NCI-H1105 (cell line): Measurements from ENCODE around the gene CHRNB4.

ENCODE experiments used
- DNase-seq: peaks from one replicate; lab custom pipeline; 2025; lab: John Stamatoyannopoulos, UW

Gene CHRNB4

DNA sequence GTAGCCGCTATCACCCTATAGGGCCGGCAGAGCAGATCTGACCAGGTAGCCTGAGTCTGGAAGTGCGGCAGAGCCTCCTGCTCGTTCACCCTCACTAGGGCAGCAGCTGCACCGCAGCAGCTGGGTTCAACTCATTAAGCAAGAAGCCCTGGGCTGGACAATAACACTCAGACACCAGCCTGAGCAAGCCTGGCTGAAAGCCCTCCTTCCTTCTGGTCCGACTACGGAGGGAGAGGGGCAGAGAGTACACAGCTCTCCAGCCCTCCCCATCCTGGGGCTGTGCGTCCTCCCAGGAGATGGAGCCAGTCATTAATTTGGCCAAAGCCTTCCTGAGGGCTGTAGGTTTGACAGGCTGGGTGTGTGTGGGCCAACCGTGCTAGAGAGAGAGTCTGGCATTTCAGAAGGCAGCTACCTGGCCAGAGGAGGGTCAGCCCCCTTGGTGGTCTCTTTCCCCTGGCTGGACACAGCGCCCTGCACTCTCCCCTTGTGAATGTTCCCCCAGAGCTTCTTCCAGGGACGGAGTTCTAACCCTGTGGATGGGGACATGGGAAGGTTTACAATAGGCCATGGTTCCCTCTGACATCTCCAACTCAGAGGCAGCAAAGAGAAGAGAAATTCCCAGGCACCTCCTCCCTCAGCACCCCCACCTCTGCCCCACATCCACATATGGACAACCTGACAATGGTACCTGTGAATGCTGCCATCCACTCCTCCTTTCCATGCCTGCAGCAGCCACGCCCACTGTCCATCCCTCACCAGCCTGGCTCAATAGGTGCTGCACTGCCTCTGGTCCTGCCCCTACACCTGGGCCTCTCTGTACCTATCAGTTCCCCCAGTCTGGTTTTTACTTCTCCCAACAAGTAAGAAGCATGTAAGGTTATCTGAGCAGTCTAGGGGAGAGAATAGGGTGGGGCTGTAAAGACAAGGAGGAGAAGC is 6.5 kb downstream of the CHRNB4 start:
- no peak for DNase-seq

DNA sequence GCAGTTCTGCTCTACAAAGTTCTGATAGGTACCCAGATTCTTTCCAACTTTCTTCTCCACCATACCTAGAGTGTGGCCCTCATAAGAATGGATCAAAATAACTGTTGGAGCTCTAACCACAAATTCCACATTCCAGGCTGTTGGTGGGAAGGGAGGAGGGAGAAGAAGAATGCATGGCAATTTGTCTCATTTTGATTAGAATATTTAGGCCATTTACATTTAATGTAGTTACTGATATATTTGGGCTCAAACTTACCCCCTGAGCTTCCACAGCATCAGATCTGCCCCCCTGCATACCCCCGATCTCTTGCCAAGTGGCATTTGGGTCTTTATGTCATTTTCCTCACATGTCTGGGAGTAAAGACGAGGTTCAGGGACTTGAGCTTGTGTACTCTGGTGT is 7.7 kb downstream of the CHRNB4 start:
- no peak for DNase-seq

DNA sequence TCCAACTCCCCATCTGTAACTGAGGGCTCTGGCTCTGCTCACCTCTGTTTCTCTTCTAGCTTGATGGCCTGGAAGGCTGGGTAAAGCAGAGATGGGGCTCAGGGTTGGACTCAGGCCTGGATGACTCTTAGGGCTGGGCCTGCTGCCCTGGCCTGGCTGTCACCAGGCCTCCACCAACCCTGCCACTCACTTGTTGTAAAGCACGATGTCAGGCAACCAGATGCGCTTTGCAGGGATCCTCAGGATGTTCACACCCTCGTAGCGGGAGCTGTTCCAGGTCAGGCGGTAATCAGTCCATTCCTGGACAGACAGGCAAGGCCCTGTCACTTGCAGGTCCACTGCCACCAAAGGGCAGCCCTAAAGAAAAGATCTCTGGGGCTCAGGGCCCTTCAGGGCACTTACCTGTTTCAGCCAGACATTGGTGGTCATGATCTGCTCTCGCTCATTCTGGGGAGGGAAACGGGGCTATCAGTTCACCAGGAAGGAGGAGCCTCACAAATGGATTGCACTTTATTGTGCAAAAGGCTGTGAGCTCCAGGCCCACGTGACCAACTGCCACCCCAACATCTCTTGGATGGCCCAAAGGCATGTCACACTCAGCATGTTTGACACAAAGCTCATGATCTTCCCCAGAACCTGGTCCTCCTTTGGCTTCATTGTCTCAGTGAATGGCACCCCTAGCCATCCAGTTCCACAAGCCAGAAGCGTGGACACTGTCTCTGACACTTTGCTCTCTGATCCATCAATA is 9.9 kb downstream of the CHRNB4 start:
- DNase-seq: no peak

DNA sequence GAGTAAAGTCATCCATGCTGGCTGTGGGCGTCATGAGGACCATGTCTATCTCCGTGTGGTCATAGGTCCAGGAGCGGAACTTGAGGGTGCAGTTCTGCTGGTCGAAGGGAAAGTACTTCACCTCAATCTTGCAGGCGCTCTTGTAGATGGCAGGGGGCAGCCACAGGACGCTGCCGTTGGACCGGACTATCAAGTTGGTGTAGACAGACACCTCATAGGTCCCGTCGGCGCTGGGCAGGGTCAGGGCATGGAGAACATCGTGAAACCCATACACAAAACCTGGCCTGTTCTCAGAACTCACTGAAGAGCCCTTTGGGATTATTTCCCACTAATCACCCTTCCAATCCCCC is 11.3 kb downstream of the CHRNB4 start:
- no peak for DNase-seq

DNA sequence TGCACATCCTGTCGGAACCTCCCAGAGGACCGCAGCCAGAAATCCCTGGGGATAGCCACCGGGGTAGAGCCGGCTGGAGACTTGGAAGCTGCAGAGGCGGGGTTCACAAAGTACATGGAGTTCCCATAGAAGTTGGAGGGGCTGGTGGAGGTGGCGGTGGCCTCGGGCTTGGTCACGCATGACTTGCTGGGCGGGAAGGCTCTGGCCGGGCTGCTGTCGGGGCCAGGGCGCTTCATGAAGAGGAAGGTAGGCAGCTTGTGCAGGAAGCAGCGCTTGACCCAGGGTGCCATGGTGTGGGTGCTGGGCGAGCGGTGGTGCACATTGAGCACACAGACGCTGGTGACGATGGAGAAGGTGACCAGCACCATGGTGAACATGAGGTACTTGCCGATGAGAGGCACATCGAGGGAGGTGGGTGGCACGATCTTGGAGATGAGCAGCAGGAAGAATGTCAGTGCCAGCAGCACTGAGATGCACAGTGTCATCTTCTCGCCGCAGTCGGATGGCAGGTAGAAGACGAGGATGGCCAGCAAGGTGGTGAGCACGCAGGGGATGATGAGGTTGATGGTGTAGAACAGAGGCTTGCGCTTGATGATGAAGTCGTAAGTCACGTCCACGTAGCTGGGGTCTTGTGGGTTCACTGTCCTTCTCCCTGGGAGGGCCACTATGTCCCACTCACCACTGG is 11.8 kb downstream of the CHRNB4 start:
- no peak for DNase-seq

DNA sequence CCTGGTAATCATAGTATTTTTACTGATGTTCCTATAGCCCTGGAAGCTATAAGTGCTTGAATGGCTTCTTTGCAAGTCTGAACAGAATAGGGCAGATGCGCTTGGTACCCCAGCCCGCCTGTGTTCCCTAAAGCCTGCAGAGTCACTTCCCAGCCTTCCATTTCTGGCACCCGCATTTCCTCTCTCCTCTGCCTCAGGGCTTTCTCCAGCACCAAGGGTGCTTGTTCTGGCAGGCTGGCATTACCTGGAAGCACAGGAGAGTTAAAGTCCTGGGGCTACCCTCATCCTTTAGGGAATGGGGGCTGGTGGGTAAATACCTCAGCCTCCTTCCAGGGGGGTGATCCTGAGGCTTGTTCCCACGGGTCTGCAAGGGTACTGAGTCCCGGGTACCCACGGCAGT is 12.8 kb downstream of the CHRNB4 start:
- no peak for DNase-seq

DNA sequence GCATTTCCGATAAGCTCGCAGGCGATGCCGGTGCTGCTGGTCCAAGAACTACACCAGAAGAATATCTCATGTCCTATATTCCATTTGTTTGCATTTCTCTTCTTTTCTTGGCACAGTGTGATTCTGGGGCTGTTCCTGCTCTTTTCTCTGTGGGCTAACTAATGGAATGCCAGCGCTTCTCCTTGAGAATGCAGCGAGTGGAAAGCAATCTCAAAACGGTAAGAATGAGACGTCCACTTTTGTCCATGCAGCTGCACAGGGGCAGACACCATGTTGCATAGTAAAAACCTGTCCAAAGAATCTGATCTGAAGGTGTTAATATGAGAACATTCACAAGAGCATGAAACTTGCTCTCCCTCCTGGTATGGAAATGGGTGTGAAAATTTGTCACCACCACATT is 13.7 kb downstream of the CHRNB4 start:
- DNase-seq: no peak

DNA sequence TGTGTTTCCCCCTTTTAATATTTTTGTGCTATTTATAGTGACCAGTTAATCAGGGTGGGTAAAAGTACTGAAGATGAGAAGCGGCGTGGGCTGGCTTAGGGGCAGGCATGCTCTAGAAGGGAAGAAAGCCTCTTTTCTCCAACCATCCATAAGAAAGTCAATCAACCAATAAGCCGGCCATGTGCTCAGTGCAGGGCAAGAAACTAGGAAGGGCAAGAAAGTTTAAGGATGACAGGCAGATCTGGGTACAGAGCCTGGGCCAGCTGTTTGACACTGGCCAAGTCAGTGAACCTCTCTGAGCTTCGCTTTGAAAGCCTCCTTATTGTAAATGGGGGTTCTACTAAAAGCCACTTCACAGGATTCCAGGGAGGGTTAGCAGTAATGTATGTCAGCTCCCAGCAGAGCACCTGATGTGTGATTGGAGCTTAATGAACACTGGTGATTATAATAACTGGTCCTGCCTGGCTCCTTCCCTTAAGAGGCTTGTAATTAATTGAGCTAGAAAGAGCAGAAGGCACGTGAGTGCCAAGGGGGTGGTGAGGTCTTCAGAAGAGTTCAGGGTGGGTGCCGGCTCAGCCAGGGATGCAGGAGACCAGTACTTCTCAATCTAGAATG is 14.5 kb downstream of the CHRNB4 start:
- no peak for DNase-seq

DNA sequence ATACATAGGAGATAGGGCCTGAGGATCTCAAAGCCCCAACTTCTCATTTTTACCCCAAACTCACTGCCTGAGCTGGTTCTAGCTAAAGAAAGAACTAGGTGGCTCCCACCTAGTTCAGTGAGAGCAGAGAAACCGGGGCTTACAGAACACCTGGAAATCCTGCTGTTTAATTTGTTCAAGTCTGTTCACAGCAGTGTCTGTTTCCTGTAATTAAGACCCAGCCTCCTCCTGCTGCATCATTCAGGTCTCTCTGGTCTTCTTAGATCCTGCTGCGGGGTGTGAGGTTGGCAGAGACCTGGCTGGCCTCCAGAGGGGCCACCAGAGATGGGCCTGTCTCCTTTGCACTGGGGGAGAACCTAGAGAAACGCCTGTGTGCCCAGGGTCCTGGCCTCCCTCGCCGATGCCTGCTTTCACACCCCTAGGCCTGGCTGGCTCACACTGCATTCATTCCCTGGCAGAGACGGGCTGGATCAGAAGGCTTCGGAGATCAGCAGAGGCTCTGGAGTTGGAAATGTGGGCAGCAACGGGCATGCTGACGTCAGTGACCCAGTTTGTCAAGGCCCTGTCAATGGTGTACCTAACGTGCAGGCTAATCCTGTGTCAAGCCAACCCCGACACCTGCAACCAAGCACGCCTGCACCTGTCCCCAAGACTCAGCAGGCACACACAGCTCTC is 15.3 kb downstream of the CHRNB4 start:
- peak; percentile 39 for DNase-seq

DNA sequence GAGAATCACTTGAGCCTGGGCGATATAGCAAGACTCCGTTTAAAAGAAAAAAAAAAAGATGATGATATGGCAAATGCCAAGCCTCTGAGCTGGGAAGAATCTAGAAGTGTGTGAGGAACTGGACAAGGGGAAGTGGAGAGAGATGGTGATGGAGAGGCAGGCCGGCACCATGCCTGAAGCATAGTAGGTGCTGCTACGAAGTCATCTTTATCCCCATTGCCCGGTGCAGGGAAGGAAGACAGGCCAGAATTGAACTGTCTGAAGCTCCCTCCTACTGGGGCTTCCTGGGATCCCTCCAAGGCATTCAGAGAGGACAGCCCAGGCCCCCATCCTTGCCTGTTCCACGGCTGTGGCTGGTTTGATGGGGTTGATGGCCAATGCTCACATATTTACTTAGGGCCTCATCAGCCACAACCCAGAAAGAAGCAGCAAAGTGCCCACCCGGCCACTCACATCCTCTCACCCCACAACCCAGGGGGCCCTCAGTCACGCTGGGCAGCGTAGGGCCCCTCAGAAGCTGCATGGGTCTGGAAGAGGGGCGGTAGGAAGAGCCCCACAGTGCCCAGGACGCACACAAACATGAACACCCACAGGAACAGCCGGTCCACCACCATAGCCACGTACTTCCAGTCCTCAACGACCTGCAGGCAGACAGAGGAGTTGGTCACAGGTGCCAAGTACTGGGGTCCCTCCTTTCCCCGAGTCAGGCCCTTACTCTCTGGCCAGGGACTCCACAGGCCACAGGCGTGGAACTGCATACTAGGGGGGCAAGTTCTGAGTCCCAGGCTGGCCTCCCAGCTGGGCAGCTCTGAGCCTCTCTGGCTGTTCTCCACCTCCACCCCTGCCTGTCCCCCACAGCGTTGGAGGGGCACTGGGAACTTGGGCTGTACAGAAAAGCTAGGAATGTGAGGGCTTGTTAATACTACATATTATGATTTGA is 16.1 kb downstream of the CHRNB4 start:
- no peak for DNase-seq

DNA sequence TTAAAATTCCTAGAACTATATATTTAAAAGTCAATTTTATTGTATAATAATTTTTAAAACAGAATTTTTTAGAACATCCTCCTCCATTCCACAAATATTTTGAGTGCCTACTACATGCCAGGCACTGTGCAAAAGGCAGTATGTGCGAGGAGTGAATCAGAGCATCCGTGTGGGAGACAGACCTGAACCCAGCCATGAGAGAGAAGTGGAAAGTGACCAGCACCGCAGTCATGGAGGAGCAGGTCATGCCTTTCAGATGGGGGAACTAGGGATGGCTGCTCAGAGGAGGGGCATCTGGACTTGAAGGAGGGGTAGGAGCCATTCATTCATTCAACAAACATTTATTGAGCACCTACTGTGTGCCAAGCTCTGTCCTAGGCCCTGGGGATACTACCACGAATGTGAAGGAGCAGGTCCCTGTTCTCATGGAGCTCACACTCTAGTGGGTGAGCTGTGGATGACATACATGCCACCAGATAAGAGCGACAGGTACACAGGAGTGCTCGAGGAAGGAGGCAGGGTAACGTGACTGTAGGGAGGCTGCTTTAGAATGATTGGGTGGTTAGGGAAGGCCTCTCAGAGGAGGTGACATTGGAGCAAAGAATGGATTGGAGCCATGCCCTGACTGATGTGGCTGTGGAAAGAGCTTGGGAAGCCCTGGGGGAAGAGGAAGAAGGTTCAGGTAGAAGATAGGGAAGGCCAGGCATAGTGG is 17.1 kb downstream of the CHRNB4 start:
- no peak for DNase-seq

DNA sequence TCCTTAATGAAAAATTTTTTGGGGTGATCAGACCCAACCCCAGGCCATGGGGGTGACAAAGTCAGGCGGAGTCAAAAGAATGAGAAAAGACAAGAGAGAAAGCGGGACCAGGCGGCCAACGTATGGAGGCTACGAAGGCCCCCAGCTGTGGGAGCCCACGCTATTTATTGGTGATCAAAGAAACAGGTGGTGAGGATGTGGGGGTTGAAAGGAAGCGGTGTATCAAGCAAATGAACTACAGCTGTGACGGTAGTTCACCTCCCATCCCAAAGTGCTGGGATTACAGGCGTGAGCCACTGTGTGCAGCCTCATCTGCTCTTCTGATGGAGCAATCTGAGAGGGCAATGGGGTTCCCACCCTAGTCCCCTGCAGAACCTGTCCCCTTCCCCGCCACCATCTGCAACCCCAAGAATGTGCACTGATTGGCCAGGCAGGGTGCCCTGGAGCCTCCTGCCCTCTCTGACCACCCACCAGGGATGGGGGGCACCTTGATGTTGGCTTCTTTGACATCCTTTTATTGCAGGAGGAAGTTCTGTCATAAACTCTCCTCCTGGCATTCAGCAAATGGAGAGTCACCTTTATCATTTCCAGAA is 19.1 kb downstream of the CHRNB4 start:
- no peak for DNase-seq

DNA sequence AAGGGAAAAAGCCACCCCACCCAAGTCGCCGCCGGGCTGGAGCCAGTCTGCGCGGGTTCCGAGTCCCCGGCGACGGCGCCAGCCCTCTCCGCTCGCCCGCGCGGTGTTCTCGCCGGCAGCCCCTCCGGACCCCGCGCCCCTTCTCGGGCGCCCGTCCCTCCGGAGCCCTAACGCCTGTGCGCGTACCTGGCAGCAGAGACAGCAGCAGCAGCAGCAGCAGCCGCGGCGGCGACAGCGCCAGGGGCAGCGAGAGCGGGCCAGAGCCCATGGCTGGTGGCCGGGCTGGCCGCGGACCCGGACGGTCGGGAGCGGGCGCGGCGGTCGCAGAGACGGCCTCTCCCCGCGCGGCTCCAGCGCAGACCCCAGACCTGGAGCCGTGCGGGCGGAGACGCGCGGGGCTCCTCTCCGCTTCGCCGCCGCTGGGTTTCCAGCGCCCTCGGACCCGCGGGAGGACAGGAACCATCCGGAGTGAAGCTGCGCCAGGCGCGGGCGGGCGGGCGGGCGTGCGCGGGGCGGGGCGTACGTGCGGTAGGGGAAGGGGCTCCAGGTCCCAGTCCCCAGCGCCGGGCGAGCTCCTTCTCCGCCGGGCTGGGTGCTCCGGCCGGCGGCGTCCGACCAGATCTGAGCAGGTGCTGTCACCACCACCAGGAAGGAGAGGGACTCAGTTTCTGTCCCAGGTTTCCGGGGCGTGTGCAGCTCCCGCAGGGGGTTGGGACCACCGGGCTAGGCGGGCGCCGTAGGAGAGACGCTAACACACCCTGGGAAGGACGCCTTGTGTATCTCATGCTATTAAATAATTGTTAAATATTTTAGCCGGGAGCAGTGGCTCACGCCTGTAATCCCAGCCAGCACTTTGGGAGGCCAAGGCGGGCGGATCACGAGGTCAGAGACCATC is 20.2 kb downstream of the CHRNB4 start, which contains the start of gene CHRNA3:
TSS of gene CHRNA3 (minus strand) at position 470 of the 895 bp plus-strand sequence. CDS start at position 268, 202 bp downstream.
- no peak for DNase-seq

DNA sequence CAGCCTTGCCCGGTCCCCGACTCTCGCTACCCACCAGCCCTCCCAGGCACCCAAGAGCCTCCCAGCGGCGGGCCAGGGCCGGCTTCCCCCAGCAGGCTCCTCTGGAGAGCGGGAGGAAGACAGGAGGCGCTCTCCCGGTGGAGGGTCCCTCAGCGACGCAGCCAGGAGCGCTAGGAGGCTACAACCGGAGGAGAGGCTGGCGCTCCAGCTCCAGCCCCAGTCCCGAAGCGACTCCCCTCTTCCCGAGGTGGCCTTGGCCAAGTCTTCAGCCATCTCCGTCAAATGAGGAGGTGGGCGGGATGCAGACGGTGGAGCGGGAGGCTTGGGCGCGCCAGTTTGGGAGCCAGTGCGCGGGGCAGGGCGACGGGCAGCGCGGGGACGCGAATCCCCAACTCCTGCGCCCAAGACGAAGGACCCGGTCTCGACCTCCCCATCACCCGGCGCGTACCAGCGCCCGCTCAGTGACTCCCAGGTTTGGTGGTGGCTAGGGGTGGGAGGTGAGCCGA is 20.9 kb downstream of the CHRNB4 start:
- no peak for DNase-seq

DNA sequence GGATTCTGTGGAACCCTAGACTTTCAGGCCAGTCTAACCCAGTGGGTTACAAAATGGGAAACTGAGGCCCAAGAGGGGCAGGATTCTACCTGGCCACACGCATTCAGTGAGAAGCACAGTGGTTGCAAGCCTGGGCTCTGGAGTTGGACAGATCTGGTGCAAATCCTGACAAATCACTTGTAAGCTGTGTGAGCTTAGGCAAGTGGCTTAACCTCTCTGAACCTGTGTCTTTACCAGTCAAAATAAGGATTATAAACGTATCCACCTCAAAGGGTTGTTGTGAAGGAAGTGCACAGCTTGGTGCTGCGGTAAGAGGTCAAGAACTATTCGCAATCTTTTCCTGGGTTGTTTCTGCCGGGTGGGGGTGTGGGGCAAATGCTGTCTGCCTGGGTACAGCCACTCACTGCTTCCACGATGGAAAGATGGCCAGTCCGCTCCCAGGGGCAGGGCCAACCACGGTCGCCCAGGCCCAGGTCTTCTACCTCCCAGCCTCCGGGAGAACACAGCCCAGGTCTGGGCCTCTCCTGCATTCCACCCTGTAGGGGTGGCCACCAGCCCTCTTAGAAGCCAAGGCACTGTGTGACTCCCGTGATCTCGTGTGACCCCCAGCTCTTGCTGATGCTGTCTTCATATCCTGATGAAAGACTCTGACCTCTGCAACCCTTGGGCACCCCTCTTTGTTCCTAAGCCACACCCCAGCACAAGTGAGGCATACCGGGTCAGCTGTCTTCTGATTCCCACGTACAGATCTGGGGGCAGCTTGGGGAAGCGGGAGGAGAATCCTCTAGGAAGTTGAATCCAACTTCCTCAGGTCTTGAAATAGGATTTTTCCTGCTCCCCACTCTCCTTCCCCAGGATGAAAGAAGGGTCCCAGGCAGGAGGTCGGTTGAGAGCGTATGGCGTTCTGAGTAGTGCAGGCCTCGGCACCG is 21.7 kb downstream of the CHRNB4 start:
- DNase-seq: no peak

DNA sequence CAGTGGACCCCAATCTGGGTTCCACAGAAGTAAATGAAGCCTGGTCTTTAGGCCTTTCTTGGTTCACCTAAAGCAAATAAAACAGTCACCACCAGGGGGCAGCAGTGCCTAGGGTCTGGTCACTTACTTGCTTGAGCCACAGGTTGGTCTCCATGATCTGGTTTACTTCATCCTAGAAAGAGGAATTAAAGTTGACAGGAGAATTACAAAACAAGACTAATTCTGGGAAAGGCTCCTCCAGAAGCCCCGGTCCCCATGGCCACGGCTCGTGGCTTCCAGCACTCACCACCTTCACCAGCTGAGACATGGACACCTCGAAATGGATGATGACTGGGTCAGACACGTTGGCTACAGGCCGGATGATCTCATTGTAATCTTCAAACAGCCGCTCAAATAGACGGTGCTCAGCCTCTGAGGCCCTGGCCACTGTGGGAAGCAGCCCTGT is 22.5 kb downstream of the CHRNB4 start:
- peak; percentile 63 for DNase-seq

DNA sequence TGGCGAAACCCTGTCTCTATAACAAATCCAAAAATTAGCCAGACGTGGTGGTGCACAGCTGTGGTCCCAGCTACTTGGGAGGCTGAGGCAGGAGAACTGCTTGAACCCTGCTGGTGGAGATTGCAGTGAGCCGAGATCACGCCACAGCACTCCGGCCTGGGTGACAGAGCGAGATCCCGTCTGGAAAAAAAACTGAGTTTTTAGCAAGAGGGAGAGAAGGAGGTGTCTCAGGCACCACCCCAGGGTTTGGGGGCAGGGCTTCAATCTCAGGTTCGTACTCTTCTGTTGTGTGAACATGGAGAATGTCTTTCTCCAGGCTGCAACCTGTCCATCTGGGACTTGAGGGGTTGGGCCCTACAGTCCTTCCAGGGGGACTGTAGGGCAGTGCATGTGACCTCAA is 22.9 kb downstream of the CHRNB4 start:
- DNase-seq: no peak
